SW 1271 (cell line): ENCODE results near the gene STAU1.
"Not testable (repeated sequence)": the region's sequence is repeated elsewhere in the genome, so short reads cannot be mapped to it uniquely, and the experiment has no call there.

Source experiments
- DNase-seq, 2 experiments: peaks; one replicate each; lab custom pipeline; 2025; lab: John Stamatoyannopoulos, UW

The STAU1 gene

GRCh38 chr20:49187851-49188641 is at the start of gene STAU1:
Gene STAU1, minus strand, starts transcription at chr20:49188334. Its CDS starts 22,133 bp downstream, at chr20:49166201.
- DNase-seq: peak; percentile 78 to 90

GRCh38 chr20:49237531-49237930 is 49.4 kb upstream of the STAU1 start:
- no peak for DNase-seq

GRCh38 chr20:49236301-49236700 is 48.2 kb upstream of the STAU1 start:
- DNase-seq: no peak

DNA sequence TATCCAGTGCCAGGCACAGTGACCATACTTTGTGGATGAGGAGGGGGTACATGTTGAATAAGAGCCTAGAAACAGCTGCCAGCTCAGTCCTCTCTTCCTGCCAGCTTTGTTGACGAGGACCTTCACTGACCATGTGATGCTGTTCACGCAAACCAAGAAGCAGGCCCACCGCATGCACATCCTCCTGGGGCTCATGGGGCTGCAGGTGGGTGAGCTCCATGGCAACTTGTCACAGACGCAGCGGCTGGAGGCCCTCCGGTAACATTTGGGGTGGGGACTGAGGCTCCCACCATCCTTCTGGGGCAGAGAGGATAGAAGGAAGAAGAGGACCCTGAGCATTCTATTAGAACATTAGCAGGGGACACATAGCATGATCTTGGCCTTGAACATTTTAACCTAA is 46.7 kb upstream of the STAU1 start:
- no peak for DNase-seq

DNA sequence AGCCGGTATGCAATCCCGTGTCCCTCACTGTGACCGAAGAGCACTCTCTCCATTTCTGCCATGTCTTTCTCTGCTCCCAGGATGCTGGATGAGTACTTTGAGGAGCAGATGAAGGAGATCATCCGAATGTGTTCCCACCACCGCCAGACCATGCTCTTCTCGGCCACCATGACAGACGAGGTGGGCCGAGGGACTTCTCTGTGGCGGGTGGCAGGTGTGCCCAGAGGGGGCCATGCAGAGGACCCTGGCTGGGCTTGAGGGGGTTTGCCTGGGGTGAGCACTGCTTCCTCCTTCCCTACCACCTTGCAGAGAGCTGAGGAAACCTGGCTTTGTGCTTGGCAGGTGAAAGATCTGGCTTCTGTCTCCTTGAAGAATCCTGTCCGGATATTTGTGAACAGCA is 45.1 kb upstream of the STAU1 start:
- no peak for DNase-seq

- DNase-seq: no peak
These were observed 43.3 kb upstream of the STAU1 start for GRCh38 chr20:49231471-49231870.

DNA sequence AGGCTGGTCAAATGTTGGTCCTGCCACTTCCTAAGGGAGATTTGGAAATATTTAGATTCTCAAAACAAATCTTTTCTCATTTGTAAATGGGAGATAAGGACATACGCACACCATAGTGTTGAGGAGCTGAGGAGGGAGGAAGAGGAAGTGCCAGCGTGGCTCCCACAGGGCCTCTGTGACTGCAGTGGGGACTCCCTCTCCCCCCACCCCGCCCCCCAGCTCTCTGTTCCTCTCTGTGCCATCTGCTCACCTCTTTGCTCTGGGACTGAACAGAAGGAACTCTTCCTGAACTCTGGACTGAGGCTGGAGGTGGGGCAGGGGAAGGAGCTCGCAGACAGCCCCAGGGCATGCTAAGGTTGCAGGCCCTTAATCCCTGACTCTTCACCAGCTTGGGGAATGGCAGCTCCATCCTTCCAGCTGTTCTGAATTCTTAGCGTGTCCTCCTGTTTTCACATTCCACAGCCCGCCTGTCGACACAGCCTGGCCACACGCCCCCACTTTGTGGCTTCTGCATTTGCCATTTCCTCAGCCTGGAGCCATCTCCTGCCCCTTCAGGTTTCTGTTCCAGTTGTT is 42.5 kb upstream of the STAU1 start:
- DNase-seq: no peak

DNA sequence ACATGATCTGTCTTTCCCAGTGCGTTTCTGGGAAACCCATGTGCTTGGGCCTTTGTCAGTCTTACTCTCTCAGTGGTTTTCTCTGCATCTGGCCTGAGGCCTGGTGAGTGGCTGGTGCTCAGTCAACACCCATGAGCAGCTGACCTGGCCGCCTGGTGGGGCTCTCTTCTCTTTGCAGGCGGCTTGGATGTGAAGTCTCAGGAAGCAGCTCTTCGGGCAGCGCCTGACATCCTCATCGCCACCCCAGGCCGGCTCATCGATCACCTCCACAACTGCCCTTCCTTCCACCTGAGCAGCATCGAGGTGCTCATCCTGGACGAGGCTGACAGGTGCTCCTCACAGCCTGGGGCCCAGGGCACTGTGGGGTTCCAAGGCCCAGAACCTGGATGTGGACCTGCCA is 41.9 kb upstream of the STAU1 start:
- DNase-seq: no peak

- no peak for DNase-seq
These were observed 41.2 kb upstream of the STAU1 start for GRCh38 chr20:49229381-49229780.

DNA sequence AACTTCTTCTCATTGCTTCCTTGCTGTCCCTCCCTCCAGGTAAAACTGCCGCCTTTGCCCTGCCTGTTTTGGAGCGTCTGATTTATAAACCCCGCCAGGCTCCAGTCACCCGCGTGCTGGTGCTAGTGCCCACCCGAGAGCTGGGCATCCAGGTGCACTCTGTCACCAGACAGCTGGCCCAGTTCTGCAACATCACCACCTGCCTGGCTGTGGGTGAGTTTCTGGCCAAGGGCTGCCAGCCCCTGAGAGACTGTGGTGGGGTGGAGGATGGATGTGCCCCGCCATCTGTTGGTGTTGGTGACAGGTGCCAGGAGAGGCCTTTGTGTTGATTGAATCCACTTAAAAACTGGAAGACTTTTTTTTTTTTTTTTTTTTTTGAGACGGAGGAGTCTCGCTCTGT is 40.5 kb upstream of the STAU1 start:
- DNase-seq: no peak

GRCh38 chr20:49225896-49226295 is 37.8 kb upstream of the STAU1 start:
- DNase-seq: no peak

- DNase-seq: no peak
These were observed 32.0 kb upstream of the STAU1 start for GRCh38 chr20:49219924-49220831.

DNA sequence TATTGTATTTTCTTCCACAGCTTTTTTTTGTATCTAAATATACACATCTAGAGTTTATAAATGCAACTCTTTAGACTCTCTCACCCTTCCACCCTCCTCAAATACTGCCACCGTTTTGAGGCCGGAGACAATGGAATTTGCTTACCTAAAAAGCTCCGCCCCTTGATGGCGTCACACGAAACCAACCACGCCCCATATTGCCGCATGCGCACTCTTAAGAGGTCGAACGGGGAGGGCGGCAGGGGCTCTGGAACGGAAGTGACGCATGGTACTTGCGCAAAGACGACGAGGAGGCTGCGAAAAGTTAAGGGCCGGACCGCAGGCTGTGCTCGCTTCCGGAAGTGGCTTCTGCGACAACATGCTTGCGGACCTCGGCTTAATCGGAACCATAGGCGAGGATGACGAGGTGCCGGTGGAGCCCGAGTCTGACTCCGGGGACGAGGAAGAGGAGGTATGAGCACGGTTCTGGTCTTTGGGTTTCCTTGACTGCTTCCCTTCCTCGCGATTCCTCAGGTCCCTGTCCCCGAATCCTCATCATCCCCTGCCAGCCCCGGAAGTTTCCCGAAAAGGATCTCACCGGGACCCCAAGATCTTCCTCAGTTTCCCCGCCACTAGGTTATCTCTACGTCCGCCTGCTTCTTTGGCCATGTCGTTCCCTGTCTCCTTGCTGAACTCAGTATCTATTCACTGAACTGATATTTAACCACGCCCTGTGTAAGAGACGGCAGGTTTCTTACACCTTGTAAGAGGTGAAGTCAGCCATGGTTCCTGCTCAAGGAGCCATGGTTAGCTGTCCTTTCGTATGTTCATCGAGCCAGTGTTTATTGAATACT is 31.2 kb upstream of the STAU1 start, which contains the start of gene DDX27:
DDX27 (plus strand) TSS at position 326 of the 833 bp plus-strand sequence; CDS start at position 359, 33 bp downstream.
- DNase-seq: peak; percentile 91 to 97

GRCh38 chr20:49218739-49219090 is 30.6 kb upstream of the STAU1 start:
- DNase-seq: not testable (repeated sequence)

- peak; percentile 59 to 83 for DNase-seq
These were observed 29.0 kb upstream of the STAU1 start for GRCh38 chr20:49216991-49217578.

- DNase-seq: no peak
These were observed 27.1 kb upstream of the STAU1 start for GRCh38 chr20:49215232-49215631.

GRCh38 chr20:49214571-49214970 is 26.4 kb upstream of the STAU1 start:
- no peak for DNase-seq

DNA sequence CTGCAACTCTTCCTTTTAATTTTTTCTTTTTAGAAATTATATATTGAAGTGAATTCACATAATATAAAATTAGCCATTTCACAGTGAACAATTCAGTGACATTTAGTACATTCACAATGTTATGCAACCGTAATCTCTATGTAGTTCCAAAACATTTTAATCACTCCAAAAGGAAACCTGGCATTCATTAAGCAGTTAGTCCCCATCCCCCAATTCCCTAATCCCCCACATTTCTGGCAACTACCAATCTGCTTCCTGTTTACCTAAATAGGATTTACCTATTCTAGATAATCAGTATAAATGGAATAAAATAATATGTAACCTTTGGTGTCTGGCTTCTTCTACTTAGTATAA is 22.6 kb upstream of the STAU1 start:
- no peak for DNase-seq

DNA sequence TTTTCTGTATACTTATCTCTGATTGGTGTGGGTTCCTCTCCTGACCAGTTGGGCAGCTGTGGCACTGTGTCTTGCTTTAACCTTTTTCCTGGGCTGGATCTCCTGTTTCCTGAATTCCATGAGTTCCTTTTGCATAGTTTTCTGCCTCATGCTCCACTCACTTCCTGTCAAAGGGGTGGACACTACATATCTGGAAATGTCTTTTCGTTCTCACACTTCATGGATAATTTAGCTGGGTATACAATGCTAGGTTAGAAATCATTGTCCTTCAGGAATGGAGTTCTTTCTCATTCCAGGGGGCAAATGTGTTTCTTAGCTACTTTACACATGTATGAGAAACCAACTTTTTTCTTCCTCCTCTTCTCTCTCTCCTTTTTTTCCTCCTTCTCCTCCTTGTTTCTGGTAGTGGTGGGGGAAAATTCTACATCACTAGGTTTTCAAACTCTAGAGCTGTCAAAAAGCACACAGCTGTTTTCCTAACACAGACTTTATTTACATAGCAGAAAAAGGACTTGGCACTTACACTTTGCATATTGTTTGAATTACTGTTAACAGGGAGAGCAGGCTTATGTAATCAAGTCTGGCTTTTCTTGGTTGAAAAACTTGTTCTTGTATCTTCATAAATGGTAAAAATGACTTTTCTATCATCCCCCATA is 22.1 kb upstream of the STAU1 start:
- no peak for DNase-seq

DNA sequence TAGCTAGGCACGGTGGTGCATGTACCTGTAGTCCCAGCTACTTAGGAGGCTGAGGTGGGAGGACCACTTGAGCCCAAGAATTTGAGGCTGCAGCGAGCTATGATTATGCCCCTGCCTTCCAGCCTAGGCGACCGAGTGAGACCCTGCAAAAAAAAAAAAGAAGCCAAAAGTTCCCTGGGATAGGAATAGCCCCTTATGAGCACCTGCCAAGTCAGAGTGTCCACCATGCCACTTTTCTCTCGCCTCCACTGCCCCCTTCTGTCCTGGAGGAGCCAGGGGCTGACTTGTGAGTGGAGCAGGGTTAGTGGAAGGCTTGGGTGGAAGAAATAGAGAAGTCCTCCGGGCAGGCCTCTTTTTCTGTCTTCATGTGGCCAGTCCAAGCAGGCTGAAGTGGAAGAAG is 18.9 kb upstream of the STAU1 start:
- DNase-seq: peak in 1 of 2 experiments; percentile 4

GRCh38 chr20:49203746-49204145 is 15.6 kb upstream of the STAU1 start:
- DNase-seq: no peak
